ENCODE measurements around the gene B4GAT1.

- TF ChIP-seq, protein P1, sequence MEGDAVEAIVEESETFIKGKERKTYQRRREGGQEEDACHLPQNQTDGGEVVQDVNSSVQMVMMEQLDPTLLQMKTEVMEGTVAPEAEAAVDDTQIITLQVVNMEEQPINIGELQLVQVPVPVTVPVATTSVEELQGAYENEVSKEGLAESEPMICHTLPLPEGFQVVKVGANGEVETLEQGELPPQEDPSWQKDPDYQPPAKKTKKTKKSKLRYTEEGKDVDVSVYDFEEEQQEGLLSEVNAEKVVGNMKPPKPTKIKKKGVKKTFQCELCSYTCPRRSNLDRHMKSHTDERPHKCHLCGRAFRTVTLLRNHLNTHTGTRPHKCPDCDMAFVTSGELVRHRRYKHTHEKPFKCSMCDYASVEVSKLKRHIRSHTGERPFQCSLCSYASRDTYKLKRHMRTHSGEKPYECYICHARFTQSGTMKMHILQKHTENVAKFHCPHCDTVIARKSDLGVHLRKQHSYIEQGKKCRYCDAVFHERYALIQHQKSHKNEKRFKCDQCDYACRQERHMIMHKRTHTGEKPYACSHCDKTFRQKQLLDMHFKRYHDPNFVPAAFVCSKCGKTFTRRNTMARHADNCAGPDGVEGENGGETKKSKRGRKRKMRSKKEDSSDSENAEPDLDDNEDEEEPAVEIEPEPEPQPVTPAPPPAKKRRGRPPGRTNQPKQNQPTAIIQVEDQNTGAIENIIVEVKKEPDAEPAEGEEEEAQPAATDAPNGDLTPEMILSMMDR (IDR thresholded peaks at IDR 0.05; ENCODE audit: low read length): no peak
- no peak for TF ChIP-seq EZH2 (IDR thresholded peaks at IDR 0.05; ENCODE audit: borderline replicate concordance, low read length)
Observed at GRCh38 chr11:66323684-66324083, 23.7 kb downstream of the B4GAT1 start.
